Measurements from ENCODE around the gene SMAD5. TPM values are rescaled to one million over a fixed set of nuclear protein-coding genes. Genes with fewer than 3 reads are reported as not detected.

SMAD5 gene
- total and polyA plus RNA-seq, 5 donors = 8.7 to 62.9 (median 55.7) TPM

DNA sequence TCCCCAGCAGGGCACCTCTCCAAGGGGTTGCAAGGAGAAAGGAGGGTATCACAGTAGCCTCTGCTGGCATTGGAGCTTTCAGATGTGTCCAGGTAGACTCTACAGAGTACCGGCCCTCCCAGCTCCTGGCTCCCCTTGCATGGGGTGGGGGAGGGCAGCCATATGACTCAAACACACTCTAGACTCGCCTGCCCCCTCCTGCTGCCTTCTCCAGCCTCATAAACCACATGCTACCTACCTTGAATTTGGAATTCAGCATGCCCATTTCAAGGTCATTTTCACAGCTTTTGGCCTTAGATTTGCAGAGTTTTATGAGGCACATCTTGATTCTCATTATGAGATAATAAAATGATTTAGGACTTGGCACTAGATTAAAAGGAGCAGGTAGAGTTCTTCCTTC lies 93.2 kb downstream of the SMAD5 start:
- ATAC-seq (no peak), DNase-seq (no peak)
- H3K4me1 ChIP-seq (ENCODE audit: control insufficient read depth, insufficient read depth, low read length) = no peaks in the 10 kb centered on the region
- H3K27me3 ChIP-seq (ENCODE audit: control insufficient read depth, insufficient read depth) = no peaks in the 10 kb centered on the region
- no peak overlapping the region for H3K27ac ChIP-seq (ENCODE audit: low read length)
- intact Hi-C loops (cut with DNase I) = no loop called here
- 43% methylated on average over 2 of the region's 2 CpGs for WGBS
- H3K9me3 ChIP-seq (ENCODE audit: control insufficient read depth, low read length) = no peaks in the 10 kb centered on the region
- no peak overlapping the region for H3K4me3 ChIP-seq (ENCODE audit: low read length)

DNA sequence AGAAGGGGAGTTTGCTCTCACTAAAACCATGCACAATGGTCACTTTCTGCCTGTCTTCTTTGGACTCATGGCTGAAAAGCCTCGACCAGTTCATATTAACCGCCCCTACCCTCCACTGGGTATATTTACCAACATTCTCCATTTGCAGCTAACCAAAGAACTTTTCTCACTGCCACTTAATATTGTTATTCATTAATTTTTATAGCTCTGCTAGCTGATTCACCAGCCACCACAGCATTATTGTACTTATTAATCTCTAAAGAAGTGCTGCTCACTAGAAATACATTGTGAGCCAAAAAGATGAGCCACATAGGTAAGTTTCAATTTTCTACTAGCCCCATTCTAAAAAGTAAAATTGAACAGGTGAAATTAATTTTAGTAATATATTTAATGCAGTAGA lies 93.8 kb downstream of the SMAD5 start:
- Histone ChIP-seq H3K4me1 (ENCODE audit: control insufficient read depth, insufficient read depth, low read length) (no peaks in the 10 kb centered on the region), H3K4me3 (ENCODE audit: low read length) (no peak overlapping the region), H3K27me3 (ENCODE audit: control insufficient read depth, insufficient read depth) (no peaks in the 10 kb centered on the region), H3K9me3 (ENCODE audit: control insufficient read depth, low read length) (no peaks in the 10 kb centered on the region), H3K27ac (ENCODE audit: low read length) (no peak overlapping the region)
- WGBS = 86% methylated on average over 2 of the region's 2 CpGs
- intact Hi-C loops (cut with DNase I) = no loop called here
- DNase-seq (no peak), ATAC-seq (no peak)

DNA sequence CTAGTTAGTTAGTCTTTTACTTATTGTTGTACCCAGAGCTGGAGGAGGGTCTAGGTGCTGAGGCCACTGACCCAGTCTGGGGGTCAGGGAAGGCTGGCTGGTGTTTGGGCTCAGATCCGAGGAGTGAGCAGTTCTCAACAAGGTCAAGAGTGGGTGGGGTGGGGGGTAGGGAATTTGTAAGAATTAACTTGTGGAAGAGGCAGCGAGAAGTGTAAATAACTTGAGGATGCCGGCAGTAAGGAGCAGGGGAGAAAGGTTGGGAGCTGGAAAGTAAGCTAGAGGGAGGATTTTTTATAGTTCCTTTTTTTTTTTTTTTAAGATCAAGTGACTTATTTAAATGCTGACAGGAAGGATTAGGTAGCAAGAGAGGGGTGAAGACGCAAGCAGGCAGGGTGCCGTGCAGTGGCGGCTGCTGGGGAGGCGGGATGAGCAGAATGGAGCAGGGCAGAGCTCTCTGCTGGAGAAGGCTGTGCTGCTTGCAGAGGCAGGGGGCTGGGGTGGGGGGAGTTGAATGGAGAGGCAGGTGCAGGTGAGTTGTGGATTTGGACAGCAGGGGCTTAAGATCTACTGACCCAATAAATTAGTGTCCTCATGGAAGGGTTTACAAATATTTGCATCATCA lies 95.6 kb downstream of the SMAD5 start:
- ATAC-seq (no peak), DNase-seq (no peak)
- Histone ChIP-seq H3K27me3 (ENCODE audit: control insufficient read depth, insufficient read depth) (no peaks in the 10 kb centered on the region), H3K4me3 (ENCODE audit: low read length) (no peak overlapping the region), H3K27ac (ENCODE audit: low read length) (no peak overlapping the region), H3K4me1 (ENCODE audit: control insufficient read depth, insufficient read depth, low read length) (no peaks in the 10 kb centered on the region), H3K9me3 (ENCODE audit: control insufficient read depth, low read length) (no peaks in the 10 kb centered on the region)
- intact Hi-C loops (cut with DNase I) = no loop called here
- 35% methylated on average over 7 of the region's 7 CpGs for WGBS

DNA sequence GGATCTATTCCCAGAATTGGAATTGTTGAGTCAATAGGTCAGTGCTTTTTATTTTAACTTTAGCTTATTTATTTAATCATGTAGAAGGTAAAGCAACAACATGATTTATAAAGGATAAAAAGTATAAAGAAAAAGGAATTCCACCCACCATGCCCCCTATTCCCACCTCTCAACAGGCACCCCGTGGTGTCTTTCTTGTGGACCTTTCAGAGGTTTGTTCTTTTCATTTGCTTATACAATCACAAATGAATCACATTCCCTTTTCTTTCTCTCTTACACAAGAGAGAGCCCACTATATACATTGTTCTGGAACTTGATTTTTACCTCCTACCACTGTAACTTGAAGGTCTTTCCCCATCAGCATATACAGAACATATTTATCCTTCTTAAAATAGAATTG lies 97.5 kb downstream of the SMAD5 start:
- WGBS = 25% methylated on average over 1 of the region's 1 CpG
- DNase-seq = no peak
- Histone ChIP-seq H3K4me1 (ENCODE audit: control insufficient read depth, insufficient read depth, low read length) (no peaks in the 10 kb centered on the region), H3K27me3 (ENCODE audit: control insufficient read depth, insufficient read depth) (no peaks in the 10 kb centered on the region), H3K9me3 (ENCODE audit: control insufficient read depth, low read length) (no peaks in the 10 kb centered on the region), H3K4me3 (ENCODE audit: low read length) (no peak overlapping the region), H3K27ac (ENCODE audit: low read length) (no peak overlapping the region)
- ATAC-seq = no peak
- intact Hi-C loops (cut with DNase I) = no loop called here

DNA sequence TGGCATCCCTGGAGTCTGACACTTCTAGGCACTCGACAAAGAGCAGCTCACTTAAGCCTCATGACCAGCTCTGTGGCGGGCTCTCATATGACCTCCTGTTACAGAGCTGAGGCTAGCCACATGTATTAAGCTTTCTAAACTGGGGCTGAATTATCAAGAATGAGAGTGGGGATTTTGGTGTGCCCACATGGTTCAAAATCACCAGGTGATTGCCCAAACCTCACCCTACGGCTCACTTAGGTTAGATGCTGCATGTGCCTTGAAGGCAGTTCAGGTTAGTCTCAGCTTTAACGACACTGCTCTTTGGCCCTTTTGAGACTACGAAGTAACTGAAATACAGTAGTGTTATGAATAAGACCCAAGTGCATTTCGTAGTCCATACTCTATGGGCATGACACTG lies 99.7 kb downstream of the SMAD5 start:
- no peak overlapping the region for H3K27ac ChIP-seq (ENCODE audit: low read length)
- DNase-seq (no peak), ATAC-seq (no peak)
- no peak overlapping the region for H3K4me3 ChIP-seq (ENCODE audit: low read length)
- H3K4me1 ChIP-seq (ENCODE audit: control insufficient read depth, insufficient read depth, low read length) = no peaks in the 10 kb centered on the region
- intact Hi-C loops (cut with DNase I) = no loop called here
- H3K9me3 ChIP-seq (ENCODE audit: control insufficient read depth, low read length) = no peaks in the 10 kb centered on the region
- H3K27me3 ChIP-seq (ENCODE audit: control insufficient read depth, insufficient read depth) = no peaks in the 10 kb centered on the region
- WGBS = 83% methylated on average over 6 of the region's 6 CpGs

Other genes starting within 250 kb of the SMAD5 start
- not detected for gene IL9, start 237.0 kb upstream of the SMAD5 start, total RNA-seq
- gene IL9, start 237.0 kb upstream of the SMAD5 start, polyA plus RNA-seq = not detected
- not detected for gene LECT2, start 177.9 kb upstream of the SMAD5 start, total RNA-seq
- not detected for gene LECT2, start 177.9 kb upstream of the SMAD5 start, polyA plus RNA-seq
- gene TGFBI, start 103.9 kb upstream of the SMAD5 start, total RNA-seq = 10 to 100 TPM; 41.6 to 60.4 (median 51.2) TPM
- gene TGFBI, start 103.9 kb upstream of the SMAD5 start, polyA plus RNA-seq = 44.1 TPM
- gene SMIM32, start 60.3 kb downstream of the SMAD5 start, total RNA-seq = not detected
- gene SMIM32, start 60.3 kb downstream of the SMAD5 start, polyA plus RNA-seq = not detected
- gene TRPC7, start 232.7 kb downstream of the SMAD5 start, total RNA-seq = not detected
- not detected for gene TRPC7, start 232.7 kb downstream of the SMAD5 start, polyA plus RNA-seq

Data from right cardiac atrium (tissue), 5 donors.